HuH-7 (cell line): ENCODE data around the gene RASA2.

ENCODE experiments used
- DNase-seq: peaks from one replicate; pipeline ENCODE4 v3.0.0; 2011; ENCODE audit warnings: low spot score

Gene RASA2

DNA sequence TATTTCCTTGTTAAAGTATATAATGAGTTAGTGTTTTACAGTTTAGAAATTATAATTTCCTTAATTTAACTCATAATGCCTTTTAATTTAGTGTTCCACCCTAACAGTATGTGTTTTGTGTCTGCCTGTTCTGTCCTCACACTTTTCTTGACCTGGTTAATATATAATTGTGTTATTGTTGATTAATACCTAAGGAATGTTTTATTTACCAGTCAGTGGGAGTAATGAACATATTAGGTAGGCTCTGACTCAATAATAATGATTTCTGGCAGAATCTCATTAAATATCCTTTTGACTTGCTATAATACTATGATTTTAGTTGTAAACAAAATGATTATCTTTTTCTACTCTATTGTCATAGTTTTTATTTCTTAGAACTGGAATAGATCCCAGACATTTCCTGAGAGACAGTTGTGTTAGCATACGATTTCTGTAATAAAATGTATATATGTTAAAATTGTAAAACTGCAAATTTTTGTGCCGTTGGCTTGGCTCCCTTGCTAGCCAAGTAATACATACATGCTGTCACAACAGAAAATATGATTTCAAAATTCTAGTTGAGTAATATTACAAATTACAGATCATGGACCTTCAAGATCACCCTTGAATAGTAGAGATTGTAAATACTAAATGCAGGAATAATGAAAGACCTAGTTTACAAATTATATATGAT lies 51.9 kb downstream of the RASA2 start:
- DNase-seq, result no peak

DNA sequence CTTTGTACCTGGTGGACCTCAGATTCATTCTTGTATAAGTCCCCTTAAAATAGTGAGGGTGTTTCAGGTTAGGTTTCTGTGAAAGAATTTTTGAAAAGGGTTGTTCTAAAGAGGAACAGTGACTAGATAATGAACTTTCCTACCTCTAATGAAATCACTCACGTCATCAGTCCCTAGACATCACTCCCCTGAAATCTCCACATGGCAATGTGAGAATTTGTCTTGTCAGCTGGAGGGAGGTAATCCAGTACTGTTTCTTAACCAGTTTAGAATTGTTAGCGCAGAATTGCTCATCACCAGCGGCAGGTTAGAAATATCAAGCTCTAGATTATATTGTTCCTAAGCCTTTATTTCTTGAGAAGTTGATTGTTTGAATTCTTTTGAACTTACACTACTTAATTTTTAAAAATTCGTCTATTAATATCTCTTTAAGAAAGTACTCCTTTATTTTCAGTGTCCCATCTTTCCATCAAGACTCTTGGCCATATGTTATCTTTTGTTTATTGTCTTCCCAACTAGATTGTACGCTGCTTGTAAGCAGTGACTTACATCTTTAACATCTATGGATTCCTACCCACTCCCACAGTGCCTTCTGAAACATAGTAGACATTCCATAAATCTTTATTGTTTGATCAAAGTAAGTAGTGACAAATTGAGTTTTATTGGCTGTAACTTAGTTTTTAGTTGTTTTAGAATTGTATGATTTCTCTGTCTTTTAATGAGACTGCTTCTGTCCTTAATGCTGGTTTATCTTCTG lies 52.8 kb downstream of the RASA2 start:
- no peak for DNase-seq

DNA sequence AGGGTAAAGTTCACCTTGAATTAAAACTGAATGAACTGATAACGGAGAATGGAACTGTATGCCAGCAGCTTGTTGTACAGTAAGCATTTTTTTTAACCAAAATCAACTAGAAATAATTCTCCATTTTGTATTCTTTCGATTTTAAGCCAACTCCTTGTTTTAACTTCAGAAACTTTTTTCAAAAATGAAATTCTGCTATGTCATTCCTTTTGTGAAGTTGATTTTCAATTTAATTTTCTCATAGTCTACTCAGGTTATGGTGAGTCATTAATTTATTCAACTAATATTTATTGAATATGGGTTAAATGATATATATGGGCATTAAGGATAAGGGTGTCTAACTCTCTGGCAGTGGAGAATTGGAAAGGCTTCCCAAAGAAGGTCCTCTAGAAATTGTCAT lies 53.7 kb downstream of the RASA2 start:
- no peak for DNase-seq

DNA sequence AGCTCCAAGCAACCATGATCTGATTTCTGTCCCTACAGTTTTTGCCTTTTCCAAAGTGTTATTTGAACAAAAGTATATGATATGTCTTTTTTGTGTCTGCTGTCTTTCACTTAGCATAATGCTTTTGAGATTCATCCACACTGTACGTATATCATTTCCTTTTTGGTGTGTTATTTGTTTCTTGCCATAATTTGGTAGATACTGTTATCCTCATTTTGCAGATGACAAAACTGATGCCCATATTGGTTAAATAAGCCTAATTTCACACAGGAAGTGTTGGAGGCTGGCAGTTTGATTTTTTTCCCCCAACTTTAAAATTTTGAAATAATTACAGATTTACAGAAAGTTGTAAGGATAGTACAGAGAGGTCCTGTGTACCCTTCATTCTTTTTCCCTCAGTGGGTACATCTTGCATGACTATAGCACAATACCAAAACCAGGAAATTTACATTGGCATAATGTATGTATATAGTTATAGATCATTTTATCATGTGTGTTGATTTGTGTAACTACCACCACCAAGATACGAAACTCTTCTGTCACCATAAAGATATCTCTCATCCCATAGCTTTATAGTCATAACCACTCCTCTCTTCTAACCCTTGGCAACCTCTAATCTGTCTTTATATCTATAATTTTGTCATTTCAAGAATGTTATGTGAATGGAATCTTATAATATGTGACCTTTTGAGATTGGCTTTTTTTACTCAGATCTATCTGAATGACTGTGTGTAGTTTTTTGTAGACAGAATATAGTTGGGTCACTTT lies 55.6 kb downstream of the RASA2 start:
- DNase-seq, result no peak

DNA sequence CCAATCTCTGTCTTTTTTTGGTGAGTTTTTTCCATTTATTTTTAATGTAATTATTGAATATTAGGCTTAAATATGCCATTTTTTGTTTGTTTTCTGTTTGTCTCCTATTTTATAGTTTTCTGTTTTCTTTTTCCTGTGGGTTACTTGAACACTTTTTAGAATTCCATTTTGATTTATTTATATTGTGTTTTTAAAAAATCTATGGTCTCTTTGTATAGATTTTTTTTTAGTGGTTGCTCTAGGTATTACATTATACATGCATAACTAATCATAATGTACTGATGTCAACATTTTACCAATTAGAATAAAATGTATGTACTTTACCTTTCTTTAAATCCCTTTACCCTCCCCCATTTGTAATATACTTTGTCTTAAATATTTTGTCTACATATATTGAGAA lies 56.2 kb downstream of the RASA2 start:
- DNase-seq, result no peak

DNA sequence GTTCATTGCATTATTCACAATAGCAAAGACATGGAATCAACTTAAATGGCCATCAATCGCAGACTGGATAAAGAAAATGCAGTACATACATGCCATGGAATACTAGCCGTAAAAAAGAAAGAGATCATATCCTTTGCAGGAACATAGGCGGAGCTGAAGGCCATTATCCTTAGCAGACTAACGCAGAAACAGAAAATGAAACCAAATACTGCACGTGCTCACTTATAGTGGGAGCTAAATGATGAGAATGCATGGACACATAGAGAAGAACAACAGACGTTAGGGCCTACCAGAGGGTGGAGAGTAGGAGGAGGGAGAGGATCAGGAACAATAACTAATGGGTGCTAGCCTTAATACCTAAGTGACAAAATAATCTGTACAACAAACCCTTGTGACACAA lies 57.9 kb downstream of the RASA2 start:
- no peak for DNase-seq

DNA sequence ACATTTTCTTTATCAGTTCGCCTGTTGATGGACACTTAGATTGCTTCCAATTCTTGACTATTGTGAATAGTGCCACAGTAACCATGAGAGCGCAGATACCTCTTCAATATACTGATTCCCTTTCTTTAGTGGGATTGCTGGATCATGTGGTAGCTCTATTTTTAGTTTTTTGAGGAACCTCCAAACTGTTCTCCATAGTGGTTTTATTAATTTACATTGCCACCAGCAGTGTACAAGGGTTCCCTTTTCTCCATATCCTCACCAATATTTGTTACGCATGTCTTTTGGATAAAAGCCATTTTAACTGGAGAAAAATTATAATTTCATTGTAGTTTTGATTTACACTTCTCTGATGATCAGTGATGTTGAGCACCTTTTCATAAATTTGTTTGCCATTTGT lies 59.3 kb downstream of the RASA2 start:
- DNase-seq, result no peak

DNA sequence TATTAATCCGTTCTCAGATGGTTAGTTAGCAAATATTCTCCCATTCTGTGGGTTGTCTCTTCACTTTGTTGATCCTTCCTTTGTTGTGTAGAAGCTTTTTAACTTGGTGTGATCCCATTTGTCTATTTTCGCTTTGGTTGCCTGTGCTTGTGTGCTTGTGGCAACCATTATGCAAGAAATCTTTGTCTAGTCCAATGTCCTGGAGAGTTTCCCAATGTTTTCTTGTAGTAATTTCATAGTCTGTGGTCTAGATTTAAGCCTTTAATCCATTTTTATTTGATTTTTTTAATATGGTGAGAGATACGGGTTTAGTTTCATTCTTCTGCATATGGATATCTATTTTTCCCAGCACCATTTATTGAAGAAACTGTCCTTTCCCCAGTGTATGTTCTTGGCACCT lies 59.8 kb downstream of the RASA2 start:
- no peak for DNase-seq

DNA sequence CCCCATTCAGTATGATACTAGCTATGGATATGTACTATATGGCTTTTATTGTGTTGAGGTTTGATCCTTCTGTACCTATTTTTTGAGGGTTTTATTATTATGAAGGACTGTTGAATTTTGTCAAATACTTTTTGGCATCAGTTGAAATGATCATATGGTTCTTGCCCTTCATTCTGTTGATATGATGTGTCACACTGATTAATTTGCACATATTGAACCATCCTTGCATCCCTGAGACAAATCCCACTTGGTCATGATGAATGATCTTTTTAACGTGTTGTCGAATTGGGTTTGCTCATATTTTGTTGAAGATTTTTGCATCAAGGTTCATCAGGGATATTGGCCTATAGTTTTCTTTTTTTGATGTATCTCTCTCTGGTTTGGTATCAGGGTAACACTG lies 61.0 kb downstream of the RASA2 start:
- DNase-seq, result no peak

DNA sequence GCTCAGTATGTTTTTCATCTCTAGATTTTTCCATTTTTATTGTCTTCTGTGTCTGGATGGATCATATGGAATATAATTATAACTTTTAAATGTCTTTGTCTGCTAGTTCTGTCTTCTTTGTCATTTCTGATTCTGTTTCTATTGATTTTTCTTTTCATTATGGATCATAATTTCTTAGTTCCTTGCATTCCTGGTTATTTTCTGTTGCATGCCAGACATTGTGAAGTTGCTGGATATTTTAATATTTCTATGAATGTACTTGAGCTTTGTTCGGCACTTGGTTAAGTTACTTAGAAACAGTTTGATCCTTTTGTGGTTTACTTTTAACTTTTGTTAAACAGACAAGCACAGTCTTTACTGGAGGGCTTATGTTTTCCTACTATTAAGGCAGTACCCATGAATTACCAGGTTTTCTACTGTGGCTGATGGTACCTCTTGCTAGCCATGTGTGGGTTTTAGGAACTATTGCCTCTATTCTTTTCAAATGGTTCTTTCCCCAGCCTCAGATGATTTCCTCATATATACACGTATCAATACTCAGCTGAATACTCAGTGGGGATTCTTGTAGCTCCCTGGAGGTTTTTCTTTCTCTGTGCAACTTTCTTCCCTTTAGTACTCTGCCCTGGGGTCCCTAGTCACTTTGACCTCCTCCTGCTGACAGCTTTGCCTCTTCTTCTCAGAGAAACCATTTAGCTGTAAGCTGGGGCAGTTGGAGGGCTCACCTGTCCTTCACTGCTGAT lies 64.3 kb downstream of the RASA2 start:
- no peak for DNase-seq

DNA sequence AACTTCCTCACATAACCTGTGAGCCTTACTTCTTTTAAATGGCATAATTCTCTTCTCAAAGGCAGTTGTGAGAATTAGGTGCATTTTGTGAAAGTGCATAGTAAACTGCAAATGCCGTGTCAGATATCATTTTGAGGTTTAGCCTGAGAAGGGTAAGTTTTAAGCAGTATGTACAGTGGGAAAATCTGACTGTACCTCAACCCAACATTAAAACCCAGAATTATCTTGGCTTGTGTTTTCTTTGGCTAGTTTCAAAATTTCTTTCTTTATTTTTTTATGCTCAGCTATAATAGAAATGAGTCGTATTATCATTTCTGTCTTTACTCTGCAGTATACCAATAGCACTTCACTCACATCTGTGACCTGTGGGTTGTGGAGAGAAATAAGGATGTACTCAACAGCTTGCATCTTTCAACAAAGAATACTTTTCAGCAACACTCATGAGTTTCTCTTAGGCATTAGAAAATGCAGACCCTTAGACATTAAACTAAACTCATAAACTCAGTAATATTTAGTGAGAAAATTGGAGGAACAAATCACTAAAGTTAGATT lies 65.7 kb downstream of the RASA2 start:
- no peak for DNase-seq

DNA sequence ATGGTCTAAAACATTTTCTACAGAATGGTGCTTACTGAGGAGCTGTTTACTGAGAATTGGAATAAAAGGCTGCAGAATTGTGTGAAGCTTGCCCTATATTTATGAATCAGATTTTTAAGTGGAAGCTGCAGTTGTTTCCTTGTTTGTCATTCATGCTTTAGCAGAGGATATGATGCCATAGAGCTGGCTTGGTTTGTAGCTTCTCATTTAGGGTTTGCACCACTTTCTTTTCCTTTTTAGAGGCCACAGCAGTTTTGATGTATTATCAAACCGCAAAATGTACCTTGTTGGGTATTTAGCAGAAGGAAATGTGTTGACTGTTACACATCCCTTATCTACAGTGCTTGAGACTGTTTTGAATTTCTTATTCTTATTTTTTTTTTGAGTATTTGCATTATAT lies 66.2 kb downstream of the RASA2 start:
- no peak for DNase-seq

DNA sequence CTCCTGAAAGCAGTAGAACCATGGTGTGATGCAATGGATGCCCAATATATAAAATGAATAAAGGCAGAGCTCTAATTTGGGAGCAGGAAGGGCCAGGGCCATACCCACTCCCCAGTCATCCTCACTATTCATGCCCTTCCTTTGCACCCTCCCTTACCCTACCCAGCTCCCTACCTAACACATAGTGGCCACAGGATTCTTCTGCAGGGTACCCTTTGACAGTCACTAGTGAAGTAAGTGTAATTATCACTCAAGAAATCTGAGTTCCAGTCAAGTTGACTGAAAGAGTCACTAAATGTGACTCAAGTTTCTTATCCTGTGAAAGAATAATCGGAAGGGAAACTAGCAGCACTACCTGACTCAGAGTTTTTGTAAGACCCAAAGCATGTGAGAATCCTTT lies 69.2 kb downstream of the RASA2 start:
- DNase-seq, result no peak

DNA sequence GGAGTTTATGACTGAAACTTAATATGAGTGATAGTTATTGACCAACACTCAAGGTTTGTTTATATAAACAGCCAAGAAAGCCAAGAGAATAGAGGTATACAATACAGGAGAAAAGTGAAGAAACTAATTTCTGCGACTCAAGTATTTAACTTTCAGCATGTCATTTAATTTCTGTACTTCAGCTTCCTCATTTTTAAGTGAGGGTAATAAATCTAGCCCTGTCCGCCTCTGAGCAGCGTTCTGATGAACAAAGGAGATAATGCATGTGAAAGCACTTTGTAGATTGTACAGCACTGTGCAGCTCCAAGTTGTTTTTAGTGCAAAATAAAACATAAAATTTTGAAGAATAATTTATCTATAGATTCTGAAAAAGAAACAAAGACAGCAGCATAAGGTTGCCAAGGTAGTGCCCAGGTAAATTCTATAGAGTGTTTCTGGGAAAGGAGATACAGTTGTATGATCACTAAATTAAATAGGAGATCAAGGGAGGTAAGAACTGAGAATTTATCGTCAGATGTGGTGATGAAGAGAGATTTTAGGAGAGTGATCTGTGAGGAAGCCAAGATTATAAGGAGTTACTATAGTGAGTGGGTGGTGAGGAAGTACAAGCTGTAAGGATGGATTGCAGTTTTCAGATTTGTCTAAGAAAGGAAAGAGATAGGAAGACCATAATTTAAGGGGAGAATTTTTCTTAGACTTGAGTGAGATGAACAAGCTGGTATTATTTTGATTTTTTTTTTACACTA lies 71.3 kb downstream of the RASA2 start:
- DNase-seq, result no peak

DNA sequence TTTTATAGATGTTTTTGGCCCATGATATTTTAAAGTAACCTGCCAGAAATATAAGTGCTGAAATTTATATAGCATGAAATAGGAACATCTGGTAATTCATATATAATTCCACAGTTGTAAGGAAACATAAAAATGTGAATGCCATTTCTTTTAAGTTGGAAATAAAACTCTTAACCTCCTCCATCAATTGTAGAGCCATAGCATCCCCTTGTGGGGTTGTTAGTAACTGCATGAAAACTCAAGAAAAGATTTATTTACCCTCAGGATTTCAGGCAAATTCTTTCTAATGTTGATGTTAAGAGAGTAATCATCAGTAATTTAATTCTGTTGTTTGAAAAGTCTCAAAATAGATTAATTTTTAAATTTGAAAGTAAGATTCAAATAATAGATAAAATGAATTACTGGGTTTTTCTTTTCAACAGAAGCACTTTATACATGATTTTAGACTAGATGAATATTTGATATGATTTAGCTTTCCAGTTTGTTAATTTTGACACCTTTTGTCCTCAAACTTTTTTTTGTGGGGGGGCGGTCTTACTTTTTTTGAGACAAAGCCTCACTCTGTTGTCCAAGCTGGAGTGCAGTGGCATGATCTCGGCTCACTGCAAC lies 74.7 kb downstream of the RASA2 start:
- DNase-seq, result peak; percentile 9

DNA sequence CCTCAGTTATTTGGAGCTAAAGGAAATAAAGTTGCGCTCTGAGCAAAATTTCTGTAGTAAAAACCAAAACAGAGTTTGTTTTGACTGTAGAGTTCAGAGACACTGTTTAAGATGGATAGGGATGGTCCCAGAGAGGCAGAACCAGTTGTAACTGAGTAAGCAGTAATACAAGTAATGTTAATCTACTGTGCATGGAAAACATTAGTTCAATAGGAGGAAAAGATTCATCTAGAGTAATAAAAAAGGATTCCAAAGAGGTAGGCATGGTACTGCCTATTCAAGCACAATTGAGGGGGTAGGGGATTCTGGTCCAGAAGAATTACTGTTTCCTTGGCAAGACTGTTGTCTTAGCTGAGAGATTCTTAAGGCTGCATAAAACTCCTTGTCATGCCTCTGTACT lies 77.4 kb downstream of the RASA2 start:
- no peak for DNase-seq

DNA sequence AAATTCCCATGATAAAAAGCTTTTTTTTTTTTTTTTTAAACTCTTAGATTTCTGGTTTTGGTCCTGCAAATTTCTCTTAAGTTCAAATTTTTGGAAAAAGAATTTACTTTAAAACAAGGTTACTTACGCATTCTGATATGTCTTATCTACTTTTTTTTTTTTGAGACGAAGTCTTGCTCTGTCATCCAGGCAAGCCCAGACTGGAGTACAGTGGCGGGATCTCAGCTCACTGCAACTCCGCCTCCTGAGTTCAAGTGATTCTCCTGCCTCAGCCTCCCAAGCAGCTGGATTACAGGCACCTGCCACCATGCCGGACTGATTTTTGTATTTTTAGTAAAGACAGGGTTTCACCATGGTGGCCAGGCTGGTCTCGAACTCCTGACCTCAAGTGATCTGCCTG lies 83.2 kb downstream of the RASA2 start:
- DNase-seq, result no peak

DNA sequence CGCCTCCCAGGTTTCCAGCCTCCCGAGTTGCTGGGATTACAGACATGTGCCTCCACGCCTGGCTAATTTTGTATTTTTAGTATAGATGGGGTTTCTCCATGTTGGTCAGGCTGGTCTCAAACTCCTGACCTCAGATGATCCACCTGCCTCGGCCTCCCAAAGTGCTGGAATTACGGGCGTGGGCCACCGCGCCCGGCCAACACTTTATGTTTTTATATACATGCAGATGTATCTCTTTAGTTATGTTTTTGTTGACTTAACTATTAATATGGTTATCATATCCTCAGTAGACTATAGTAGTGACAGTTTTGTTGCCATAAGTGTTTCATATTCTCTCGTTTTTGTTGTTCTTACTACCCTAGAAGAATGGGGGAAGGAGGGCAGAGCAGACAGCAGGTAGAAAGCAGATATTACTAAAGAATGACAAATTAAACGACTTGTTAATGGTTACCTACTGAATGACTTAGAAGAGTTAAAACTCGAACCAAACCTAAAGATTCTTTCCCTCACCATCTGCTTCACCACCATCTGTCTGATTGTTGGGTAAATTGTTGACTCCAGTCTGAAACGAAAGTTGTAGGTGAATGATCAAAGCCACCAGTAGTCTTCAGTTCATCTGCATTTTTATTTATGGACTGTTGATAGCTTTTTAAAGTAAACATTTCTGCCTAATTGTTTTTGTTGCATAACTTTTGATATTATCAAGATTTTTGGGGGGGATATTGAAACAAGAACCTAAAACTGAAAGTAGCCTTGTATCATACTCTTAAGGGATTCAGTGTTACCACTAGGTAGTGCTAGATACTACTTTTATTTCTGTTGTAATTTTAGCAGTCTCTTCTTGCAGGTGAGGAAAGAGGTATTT lies 89.3 kb downstream of the RASA2 start:
- peak; percentile 12 for DNase-seq

DNA sequence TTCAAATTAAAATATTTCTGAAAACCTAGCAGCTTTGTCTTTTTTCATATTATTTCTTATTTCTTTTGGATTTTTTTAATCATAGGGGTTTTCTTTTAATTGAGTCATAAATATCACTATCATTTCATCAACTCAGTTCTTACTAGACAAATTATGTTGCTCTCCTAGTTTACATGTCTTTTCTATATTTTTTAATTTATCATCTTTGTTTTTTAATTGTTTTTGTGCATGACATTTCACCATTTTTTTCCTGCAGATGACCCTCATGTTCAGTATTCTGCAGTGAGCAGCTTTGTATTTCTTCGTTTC lies 89.9 kb downstream of the RASA2 start:
- DNase-seq, result no peak
